ENCODE data around the gene TSPAN5. TPM values are rescaled to one million over a fixed set of nuclear protein-coding genes. Genes with fewer than 3 reads are reported as not detected.

TSPAN5 gene
- total RNA-seq, 2 donors from 2014 or later = 7.4 to 11.8 TPM

DNA sequence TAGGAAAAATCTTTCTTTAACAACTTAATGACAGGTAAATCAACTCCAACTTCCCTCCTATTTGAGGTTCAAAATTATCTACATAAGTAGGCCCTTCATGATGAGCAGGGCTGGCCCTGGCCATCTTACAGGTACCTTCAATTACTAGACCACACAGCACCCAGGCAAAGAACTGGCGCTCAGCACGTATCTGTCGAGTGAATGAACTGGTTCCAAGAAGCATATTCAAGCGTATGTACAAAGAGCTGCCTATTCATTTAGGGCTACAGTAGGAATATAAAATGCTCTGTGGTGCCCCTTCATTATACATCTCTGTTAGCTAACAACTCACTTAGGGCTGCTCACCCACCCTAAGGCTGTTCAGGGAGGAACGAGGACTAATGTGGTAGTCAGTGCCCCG lies 48.0 kb downstream of the TSPAN5 start:
- Histone ChIP-seq H3K4me3 (ENCODE audit: low read length) (no peak overlapping the region), H3K36me3 (ENCODE audit: control insufficient read depth, insufficient read depth, low read length) (no peaks in the 10 kb centered on the region), H3K9me3 (ENCODE audit: control insufficient read depth, low read length) (no peaks in the 10 kb centered on the region), H3K27me3 (ENCODE audit: control insufficient read depth, insufficient read depth, low read length, poor library complexity, severe bottlenecking) (no peaks in the 10 kb centered on the region), H3K9ac (ENCODE audit: extremely low read depth, low read length, poor library complexity, severe bottlenecking) (no peak overlapping the region), H3K4me1 (ENCODE audit: control insufficient read depth, insufficient read depth, low read length) (peaks cover 5% of the 10 kb centered on the region), H3K27ac (ENCODE audit: low read depth, low read length) (no peak overlapping the region)
- Mint-ChIP-seq H3K4me1 (peaks cover 52% of the 10 kb centered on the region), H3K27me3 (ENCODE audit: insufficient read depth) (no peaks in the 10 kb centered on the region), H3K9me3 (no peaks in the 10 kb centered on the region), H3K4me3 (no peak overlapping the region), H3K36me3 (ENCODE audit: low read depth) (no peaks in the 10 kb centered on the region), H3K27ac (no peak overlapping the region)
- DNase-seq = no peak
- WGBS, 2 experiments (ENCODE audit: insufficient coverage in 1 of 2, insufficient read length in 1 of 2) = 88 to 89% methylated on average over 4 to 6 of the region's 6 CpGs
- TF ChIP-seq CTCF (conservative IDR thresholded peaks at IDR 0.05) = no peak

GRCh38 chr4:98609934-98610333 lies 48.5 kb downstream of the TSPAN5 start:
- no peak for TF ChIP-seq CTCF (conservative IDR thresholded peaks at IDR 0.05)
- peaks cover 5% of the 10 kb centered on the region for H3K4me1 ChIP-seq (ENCODE audit: control insufficient read depth, insufficient read depth, low read length)
- H3K4me1 Mint-ChIP-seq = peaks cover 52% of the 10 kb centered on the region

GRCh38 chr4:98608356-98608755 lies 50.1 kb downstream of the TSPAN5 start:
- Histone ChIP-seq H3K36me3 (ENCODE audit: control insufficient read depth, insufficient read depth, low read length) (no peaks in the 10 kb centered on the region), H3K9me3 (ENCODE audit: control insufficient read depth, low read length) (no peaks in the 10 kb centered on the region), H3K9ac (ENCODE audit: extremely low read depth, low read length, poor library complexity, severe bottlenecking) (no peak overlapping the region), H3K27ac (ENCODE audit: low read depth, low read length) (no peak overlapping the region), H3K4me3 (ENCODE audit: low read length) (no peak overlapping the region), H3K27me3 (ENCODE audit: control insufficient read depth, insufficient read depth, low read length, poor library complexity, severe bottlenecking) (no peaks in the 10 kb centered on the region), H3K4me1 (ENCODE audit: control insufficient read depth, insufficient read depth, low read length) (peaks cover 3% of the 10 kb centered on the region)
- 71% methylated on average over 5 of the region's 5 CpGs; no CpG with 5 or more reads in 1 of the 2 experiments for WGBS, 2 experiments (ENCODE audit: insufficient coverage in 1 of 2, insufficient read length in 1 of 2)
- H3K36me3 Mint-ChIP-seq (ENCODE audit: low read depth) = no peaks in the 10 kb centered on the region
- H3K4me3 Mint-ChIP-seq = no peak overlapping the region
- H3K27ac Mint-ChIP-seq = no peak overlapping the region
- no peak for TF ChIP-seq CTCF (conservative IDR thresholded peaks at IDR 0.05)
- peak; percentile 56 for DNase-seq
- H3K27me3 Mint-ChIP-seq (ENCODE audit: insufficient read depth) = no peaks in the 10 kb centered on the region
- no peaks in the 10 kb centered on the region for H3K9me3 Mint-ChIP-seq
- peaks cover 50% of the 10 kb centered on the region for H3K4me1 Mint-ChIP-seq

More at GRCh38 chr4:98609934-98610333, 48.5 kb downstream of the TSPAN5 start:
- peak overlapping the region; percentile 68 for H3K27ac ChIP-seq (ENCODE audit: low read depth, low read length)
- H3K9me3 ChIP-seq (ENCODE audit: control insufficient read depth, low read length) = no peaks in the 10 kb centered on the region
- Mint-ChIP-seq H3K27me3 (ENCODE audit: insufficient read depth) (no peaks in the 10 kb centered on the region), H3K9me3 (no peaks in the 10 kb centered on the region), H3K36me3 (ENCODE audit: low read depth) (no peaks in the 10 kb centered on the region), H3K27ac (no peak overlapping the region), H3K4me3 (no peak overlapping the region)
- no peaks in the 10 kb centered on the region for H3K36me3 ChIP-seq (ENCODE audit: control insufficient read depth, insufficient read depth, low read length)
- H3K27me3 ChIP-seq (ENCODE audit: control insufficient read depth, insufficient read depth, low read length, poor library complexity, severe bottlenecking) = no peaks in the 10 kb centered on the region
- H3K4me3 ChIP-seq (ENCODE audit: low read length) = no peak overlapping the region
- WGBS, 2 experiments (ENCODE audit: insufficient coverage in 1 of 2, insufficient read length in 1 of 2) = 77 to 82% methylated on average over 5 of the region's 5 CpGs
- no peak for DNase-seq
- no peak overlapping the region for H3K9ac ChIP-seq (ENCODE audit: extremely low read depth, low read length, poor library complexity, severe bottlenecking)

Data from endodermal cell (in vitro differentiated cells).